Cardiac muscle cell (in vitro differentiated cells and primary cell): ENCODE measurements around the gene AGPAT4. TPM values are rescaled to one million over a fixed set of nuclear protein-coding genes. Genes with fewer than 3 reads are reported as not detected.

Source experiments
- DNase-seq, 2 donors: peaks; one replicate each; pipeline versions ENCODE4 v3.0.0 to v3.0.0-alpha.2; 2010 to 2017; ENCODE audit warnings: low read depth in 1 of 2, low spot score in 1 of 2
- H3K27ac ChIP-seq: fragments of 200-600 bp; sonication (generic); 2 replicates; pipeline ENCODE4 v1.5.1; 2016
- H3K27me3 ChIP-seq: fragments of 200-600 bp; sonication (generic); 2 replicates; pipeline ENCODE4 v1.6.0; 2016; ENCODE audit warnings: control low read depth
- H3K36me3 ChIP-seq: fragments of 200-600 bp; sonication (generic); 2 replicates; pipeline ENCODE4 v1.5.1; 2016; ENCODE audit warnings: control low read depth
- H3K4me1 ChIP-seq: fragments of 200-600 bp; sonication (generic); 2 replicates; pipeline ENCODE4 v1.8.1; 2017; ENCODE audit warnings: low read depth, mild to moderate bottlenecking, mixed run types
- H3K4me3 ChIP-seq: fragments of 200-600 bp; sonication (generic); 2 replicates; pipeline ENCODE4 v1.5.1; 2016; ENCODE audit warnings: mild to moderate bottlenecking
- H3K9me3 ChIP-seq: fragments of 200-600 bp; sonication (generic); 2 replicates; pipeline ENCODE4 v1.5.1; 2017; ENCODE audit warnings: low read depth, mild to moderate bottlenecking, control low read depth
- CTCF ChIP-seq: IDR thresholded peaks from 2 replicates; pipeline ENCODE4 v1.5.1; 2012; ENCODE audit warnings: low read depth, mild to moderate bottlenecking, low read length
- polyA plus RNA-seq: library from polyadenylated mRNA; unstranded; fragments of >200 nt; fragmentation: Nextera tagmentation; extraction: Ambion mirVana; gene quantifications from 2 replicates; pipeline ENCODE4 v1.2.1, GENCODE V29; 2016
- total RNA-seq: library from RNA; depleted of rRNA; stranded (reverse); fragments of >200 nt; gene quantifications from 2 replicates; pipeline ENCODE4 v1.2.3, GENCODE V29; 2016

The AGPAT4 gene
- total and polyA plus RNA-seq, 2 experiments from 2014 or later, result 13.9 to 17.7 TPM

- Histone ChIP-seq H3K4me3 (no peak overlapping the region), H3K9me3 (no peaks in the 10 kb centered on the region), H3K36me3 (peaks cover 48% of the 10 kb centered on the region), H3K27me3 (no peaks in the 10 kb centered on the region), H3K27ac (no peak overlapping the region), H3K4me1 (no peaks in the 10 kb centered on the region)
- TF ChIP-seq CTCF, result no peak
- DNase-seq, result no peak
These were observed 191.6 kb downstream of the AGPAT4 start for GRCh38 chr6:161082215-161082614.

- no peak for TF ChIP-seq CTCF
- Histone ChIP-seq H3K4me3 (no peak overlapping the region), H3K36me3 (peaks cover 36% of the 10 kb centered on the region), H3K9me3 (no peaks in the 10 kb centered on the region), H3K27me3 (no peaks in the 10 kb centered on the region), H3K27ac (no peak overlapping the region), H3K4me1 (peaks cover 5% of the 10 kb centered on the region)
- DNase-seq, result peak in 1 of 2 donors; percentile 49
These were observed 193.4 kb downstream of the AGPAT4 start for GRCh38 chr6:161080263-161080970.
